Measurements from ENCODE around the gene RARA.
A peak's percentile ranks its signal among the peaks of the same experiment; 100 is the strongest.

Gene RARA

GRCh38 chr17:40316571-40317344 is 7.8 kb downstream of the RARA start:
- no peak for DNase-seq

GRCh38 chr17:40317345-40317873 is 8.4 kb downstream of the RARA start:
- DNase-seq: peak; percentile 72

- peak; percentile 96 for DNase-seq
These were observed 9.2 kb downstream of the RARA start for GRCh38 chr17:40317880-40318829.

GRCh38 chr17:40318830-40319391 is 9.9 kb downstream of the RARA start:
- DNase-seq: peak; percentile 28

GRCh38 chr17:40319651-40320540 is 10.9 kb downstream of the RARA start:
- peak; percentile 80 for DNase-seq

- peak; percentile 44 for DNase-seq
These were observed 12.0 kb downstream of the RARA start for GRCh38 chr17:40320756-40321523.

- DNase-seq: no peak
These were observed 12.5 kb downstream of the RARA start for GRCh38 chr17:40321524-40321929.

- no peak for DNase-seq
These were observed 13.0 kb downstream of the RARA start for GRCh38 chr17:40321961-40322357.

GRCh38 chr17:40322358-40323315 is 13.7 kb downstream of the RARA start:
- peak; percentile 92 for DNase-seq

- peak; percentile 62 for DNase-seq
These were observed 14.7 kb downstream of the RARA start for GRCh38 chr17:40323391-40324381.

GRCh38 chr17:40325156-40326013 is 16.4 kb downstream of the RARA start:
- peak; percentile 60 for DNase-seq

- peak; percentile 80 for DNase-seq
These were observed 17.2 kb downstream of the RARA start for GRCh38 chr17:40326014-40326831.

- DNase-seq: no peak
These were observed 17.8 kb downstream of the RARA start for GRCh38 chr17:40326832-40327199.

GRCh38 chr17:40327244-40327729 is 18.3 kb downstream of the RARA start:
- no peak for DNase-seq

GRCh38 chr17:40327735-40328385 is 18.9 kb downstream of the RARA start:
- DNase-seq: no peak

- DNase-seq: no peak
These were observed 19.4 kb downstream of the RARA start for GRCh38 chr17:40328386-40328766.

Data from activated CD4-positive, alpha-beta T cell treated with anti-CD3 and anti-CD28 coated beads, Interleukin-2, Interleukin-6, amounts not matched to agents 100 ng/mL and 50 ng/mL, durations not matched to agents 16 hours and 8 hours (primary cell).